MM.1S (cell line): ENCODE results near the gene FAM228B.

ENCODE experiments used
- DNase-seq: peaks from one replicate; pipeline ENCODE4 v3.0.0-alpha.2; 2015
- H2AFZ ChIP-seq: fragments of 300-600 bp; sonication (generic); 2 replicates; pipeline ENCODE4 v1.6.0; 2016; ENCODE audit warnings: antibody characterized with exemption, low read length
- H3F3A ChIP-seq: fragments of 300-600 bp; sonication (generic); 2 replicates; pipeline ENCODE4 v1.6.1; 2016; ENCODE audit warnings: mild to moderate bottlenecking, antibody characterized with exemption, low read length, moderate library complexity, mixed read lengths; ENCODE audit not compliant: insufficient read depth
- H3K27ac ChIP-seq: fragments of 300-600 bp; sonication (generic); 2 replicates; pipeline ENCODE4 v1.5.1; 2016; ENCODE audit warnings: mild to moderate bottlenecking, low read length
- H3K27me3 ChIP-seq: fragments of 300-600 bp; sonication (generic); replicated peaks from 2 replicates; pipeline ENCODE4 v1.6.0; 2016; ENCODE audit warnings: low read length; ENCODE audit not compliant: insufficient read depth
- H3K36me3 ChIP-seq: fragments of 300-600 bp; sonication (generic); replicated peaks from 2 replicates; pipeline ENCODE4 v1.6.1; 2016; ENCODE audit warnings: mild to moderate bottlenecking, low read length, mixed read lengths; ENCODE audit not compliant: insufficient read depth
- H3K4me1 ChIP-seq: fragments of 300-600 bp; sonication (generic); 2 replicates; pipeline ENCODE4 v1.6.1; 2016; ENCODE audit warnings: low read length, mixed read lengths
- H3K4me2 ChIP-seq: fragments of 300-600 bp; sonication (generic); 2 replicates; pipeline ENCODE4 v1.6.0; 2016; ENCODE audit warnings: low read depth, low read length
- H3K4me3 ChIP-seq: fragments of 300-600 bp; sonication (generic); 2 replicates; pipeline ENCODE4 v1.5.1; 2016; ENCODE audit warnings: low read length, mixed read lengths
- H3K79me2 ChIP-seq: fragments of 300-600 bp; sonication (generic); 2 replicates; pipeline ENCODE4 v1.6.1; 2016; ENCODE audit warnings: mixed run types, low read length, mixed read lengths
- H3K9ac ChIP-seq: fragments of 300-600 bp; sonication (generic); 2 replicates; pipeline ENCODE4 v1.6.1; 2016; ENCODE audit warnings: low read length, mixed read lengths
- H3K9me2 ChIP-seq: fragments of 300-600 bp; sonication (generic); replicated peaks from 2 replicates; pipeline ENCODE4 v1.6.1; 2016; ENCODE audit warnings: mild to moderate bottlenecking, low read length, mixed read lengths; ENCODE audit not compliant: insufficient read depth
- H3K9me3 ChIP-seq: fragments of 300-600 bp; sonication (generic); replicated peaks from 2 replicates; pipeline ENCODE4 v1.6.1; 2016; ENCODE audit warnings: mild to moderate bottlenecking, low read length, mixed read lengths; ENCODE audit not compliant: insufficient read depth
- H4K20me1 ChIP-seq: fragments of 300-600 bp; sonication (generic); 2 replicates; pipeline ENCODE4 v1.6.1; 2016; ENCODE audit warnings: mild to moderate bottlenecking, low read length, moderate library complexity, mixed read lengths; ENCODE audit not compliant: insufficient read depth
- CTCF ChIP-seq: fragments of 300-600 bp; sonication (generic); IDR thresholded peaks from 2 replicates; pipeline ENCODE4 v1.5.1; 2016; ENCODE audit warnings: antibody characterized with exemption, low read length, mixed read lengths
- EZH2 ChIP-seq: fragments of 300-600 bp; sonication (generic); optimal IDR thresholded peaks from 2 replicates; pipeline ENCODE3; 2017; ENCODE audit warnings: low read depth, mild to moderate bottlenecking, antibody characterized with exemption, low read length, mixed read lengths
- EZH2phosphoT487 ChIP-seq: fragments of 300-600 bp; sonication (generic); IDR thresholded peaks from 2 replicates; pipeline ENCODE4 v1.6.1; 2018; ENCODE audit warnings: antibody characterized with exemption, low read length

Gene FAM228B

GRCh38 chr2:24160761-24161160 is 37.5 kb downstream of the FAM228B start:
- H3K36me3 ChIP-seq: no peaks in the 10 kb centered on the region
- no peak overlapping the region for H3K4me3 ChIP-seq
- no peaks in the 10 kb centered on the region for H3K9me3 ChIP-seq
- H3F3A ChIP-seq: no peaks in the 10 kb centered on the region
- H3K79me2 ChIP-seq: no peaks in the 10 kb centered on the region
- H2AFZ ChIP-seq: no peak overlapping the region
- no peak overlapping the region for H3K27ac ChIP-seq
- no peaks in the 10 kb centered on the region for H4K20me1 ChIP-seq
- H3K4me2 ChIP-seq: no peak overlapping the region
- no peaks in the 10 kb centered on the region for H3K27me3 ChIP-seq
- no peak overlapping the region for H3K9ac ChIP-seq
- no peaks in the 10 kb centered on the region for H3K9me2 ChIP-seq
- no peak for DNase-seq
- TF ChIP-seq EZH2phosphoT487 (no peak), EZH2 (no peak), CTCF (no peak)
- H3K4me1 ChIP-seq: no peaks in the 10 kb centered on the region

- Histone ChIP-seq H3K36me3 (no peaks in the 10 kb centered on the region), H3K4me3 (no peak overlapping the region), H3F3A (no peaks in the 10 kb centered on the region), H3K9ac (no peak overlapping the region), H3K4me1 (no peaks in the 10 kb centered on the region), H3K27me3 (no peaks in the 10 kb centered on the region), H4K20me1 (no peaks in the 10 kb centered on the region), H3K4me2 (no peak overlapping the region), H3K9me2 (no peaks in the 10 kb centered on the region), H2AFZ (no peak overlapping the region), H3K9me3 (no peaks in the 10 kb centered on the region), H3K79me2 (no peaks in the 10 kb centered on the region), H3K27ac (no peak overlapping the region)
- no peak for TF ChIP-seq EZH2
- TF ChIP-seq CTCF: no peak
- TF ChIP-seq EZH2phosphoT487: no peak
- DNase-seq: no peak
These were observed 39.2 kb downstream of the FAM228B start for GRCh38 chr2:24162494-24162893.

- Histone ChIP-seq H3K9ac (no peak overlapping the region), H3K4me2 (no peak overlapping the region), H3K36me3 (no peaks in the 10 kb centered on the region), H3K27ac (no peak overlapping the region), H3K4me1 (no peaks in the 10 kb centered on the region), H4K20me1 (no peaks in the 10 kb centered on the region), H3F3A (no peaks in the 10 kb centered on the region), H2AFZ (no peak overlapping the region), H3K27me3 (no peaks in the 10 kb centered on the region), H3K4me3 (no peak overlapping the region), H3K9me3 (no peaks in the 10 kb centered on the region), H3K9me2 (no peaks in the 10 kb centered on the region), H3K79me2 (no peaks in the 10 kb centered on the region)
- no peak for TF ChIP-seq EZH2
- TF ChIP-seq EZH2phosphoT487: no peak
- TF ChIP-seq CTCF: no peak
- DNase-seq: no peak
These were observed 39.9 kb downstream of the FAM228B start for GRCh38 chr2:24163186-24163585.
